IMR-90 (cell line): ENCODE data around the gene TRIM28.

Source experiments
- BHLHE40 ChIP-seq: fragments of 150-350 bp; IDR thresholded peaks from 2 replicates; pipeline ENCODE4 v1.6.1; 2016; ENCODE audit warnings: mild to moderate bottlenecking, low read depth, low read length
- CEBPB ChIP-seq: IDR thresholded peaks from 2 replicates; pipeline ENCODE4 v1.6.1; 2012; ENCODE audit warnings: low read depth, low read length, improper control_type of control experiment
- CHD1 ChIP-seq: IDR thresholded peaks from 2 replicates; pipeline ENCODE4 v1.6.1; 2012; ENCODE audit warnings: low read depth, low read length, improper control_type of control experiment
- MAFK ChIP-seq: IDR thresholded peaks from 2 replicates; pipeline ENCODE4 v1.6.1; 2012; ENCODE audit warnings: low read depth, low read length, improper control_type of control experiment
- MAZ ChIP-seq: IDR thresholded peaks from 2 replicates; pipeline ENCODE4 v1.6.1; 2012; ENCODE audit warnings: low read depth, mild to moderate bottlenecking, low read length, improper control_type of control experiment, moderate library complexity, borderline replicate concordance
- MXI1 ChIP-seq: IDR thresholded peaks from 2 replicates; pipeline ENCODE4 v1.6.1; 2012; ENCODE audit warnings: low read depth, mild to moderate bottlenecking, low read length, moderate library complexity, borderline replicate concordance
- NFE2L2 ChIP-seq: fragments of 150-350 bp; IDR thresholded peaks from 2 replicates; pipeline ENCODE4 v1.6.1; 2016; ENCODE audit warnings: low read depth, mild to moderate bottlenecking, low read length
- POLR2A ChIP-seq: IDR thresholded peaks from 2 replicates; pipeline ENCODE4 v1.6.1; 2012; ENCODE audit warnings: mild to moderate bottlenecking, low read depth, low read length
- RAD21 ChIP-seq: IDR thresholded peaks from 2 replicates; pipeline ENCODE4 v1.6.1; 2012; ENCODE audit warnings: low read length, improper control_type of control experiment
- RFX5 ChIP-seq: IDR thresholded peaks from 2 replicates; pipeline ENCODE4 v1.8.0; 2012; ENCODE audit warnings: low read depth, mild to moderate bottlenecking, low read length, moderate library complexity
- SMC3 ChIP-seq: fragments of 150-350 bp; IDR thresholded peaks from 2 replicates; pipeline ENCODE4 v1.6.1; 2016; ENCODE audit warnings: low read depth, mild to moderate bottlenecking, antibody characterized with exemption, low read length, moderate library complexity
- TF ChIP-seq, protein P1 (sequence below): conservative IDR thresholded peaks from 2 replicates; pipeline ENCODE4 v1.5.1; 2012; ENCODE audit warnings: mild to moderate bottlenecking, low read depth, low read length, improper control_type of control experiment
- TF ChIP-seq, protein P2 (sequence below): fragments of 150-350 bp; IDR thresholded peaks from 2 replicates; pipeline ENCODE4 v1.6.1; 2016; ENCODE audit warnings: low read depth, mild to moderate bottlenecking, low read length, moderate library complexity, borderline replicate concordance

DNA sequence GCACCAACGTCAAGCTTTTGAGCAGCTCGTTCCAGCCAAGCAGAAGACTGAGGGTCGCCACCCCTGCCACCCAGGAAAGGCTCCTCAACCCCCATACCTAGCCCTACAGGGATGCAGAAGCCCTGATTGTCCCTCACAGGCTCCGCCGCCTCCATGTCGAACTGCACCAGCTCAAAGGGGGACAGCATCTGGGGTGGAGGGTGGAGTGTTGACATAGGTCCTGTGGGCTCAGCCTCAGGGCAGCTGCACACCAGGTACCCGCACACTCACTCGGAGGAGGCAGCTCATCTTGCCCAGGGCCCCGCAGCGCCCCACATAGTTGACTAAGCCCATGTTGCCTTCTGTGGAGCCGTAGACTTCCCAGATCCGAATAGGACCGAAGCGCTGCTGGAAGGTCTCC lies 43.6 kb upstream of the TRIM28 start:
- TF ChIP-seq BHLHE40 (no peak), RFX5 (no peak), POLR2A (no peak), SMC3 (no peak), RAD21 (no peak), MXI1 (no peak), MAFK (no peak), MAZ (no peak), CHD1 (no peak), CEBPB (no peak), NFE2L2 (no peak)
- TF ChIP-seq, protein P1, sequence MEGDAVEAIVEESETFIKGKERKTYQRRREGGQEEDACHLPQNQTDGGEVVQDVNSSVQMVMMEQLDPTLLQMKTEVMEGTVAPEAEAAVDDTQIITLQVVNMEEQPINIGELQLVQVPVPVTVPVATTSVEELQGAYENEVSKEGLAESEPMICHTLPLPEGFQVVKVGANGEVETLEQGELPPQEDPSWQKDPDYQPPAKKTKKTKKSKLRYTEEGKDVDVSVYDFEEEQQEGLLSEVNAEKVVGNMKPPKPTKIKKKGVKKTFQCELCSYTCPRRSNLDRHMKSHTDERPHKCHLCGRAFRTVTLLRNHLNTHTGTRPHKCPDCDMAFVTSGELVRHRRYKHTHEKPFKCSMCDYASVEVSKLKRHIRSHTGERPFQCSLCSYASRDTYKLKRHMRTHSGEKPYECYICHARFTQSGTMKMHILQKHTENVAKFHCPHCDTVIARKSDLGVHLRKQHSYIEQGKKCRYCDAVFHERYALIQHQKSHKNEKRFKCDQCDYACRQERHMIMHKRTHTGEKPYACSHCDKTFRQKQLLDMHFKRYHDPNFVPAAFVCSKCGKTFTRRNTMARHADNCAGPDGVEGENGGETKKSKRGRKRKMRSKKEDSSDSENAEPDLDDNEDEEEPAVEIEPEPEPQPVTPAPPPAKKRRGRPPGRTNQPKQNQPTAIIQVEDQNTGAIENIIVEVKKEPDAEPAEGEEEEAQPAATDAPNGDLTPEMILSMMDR = no peak
- TF ChIP-seq, protein P2, sequence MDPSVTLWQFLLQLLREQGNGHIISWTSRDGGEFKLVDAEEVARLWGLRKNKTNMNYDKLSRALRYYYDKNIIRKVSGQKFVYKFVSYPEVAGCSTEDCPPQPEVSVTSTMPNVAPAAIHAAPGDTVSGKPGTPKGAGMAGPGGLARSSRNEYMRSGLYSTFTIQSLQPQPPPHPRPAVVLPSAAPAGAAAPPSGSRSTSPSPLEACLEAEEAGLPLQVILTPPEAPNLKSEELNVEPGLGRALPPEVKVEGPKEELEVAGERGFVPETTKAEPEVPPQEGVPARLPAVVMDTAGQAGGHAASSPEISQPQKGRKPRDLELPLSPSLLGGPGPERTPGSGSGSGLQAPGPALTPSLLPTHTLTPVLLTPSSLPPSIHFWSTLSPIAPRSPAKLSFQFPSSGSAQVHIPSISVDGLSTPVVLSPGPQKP = no peak
